Measurements from ENCODE around the gene LYPD6.

The LYPD6 gene

GRCh38 chr2:149334156-149334555 is 3.8 kb downstream of the LYPD6 start:
- Mint-ChIP-seq H3K27me3 (ENCODE audit: low read depth, poor library complexity) (peaks cover 15% of the 10 kb centered on the region), H3K27ac (no peak overlapping the region), H3K4me3 (no peak overlapping the region), H3K36me3 (ENCODE audit: low read depth) (peaks cover 15% of the 10 kb centered on the region), H3K9me3 (peaks cover 15% of the 10 kb centered on the region), H3K4me1 (peaks cover 22% of the 10 kb centered on the region)
- TF ChIP-seq, protein P1, sequence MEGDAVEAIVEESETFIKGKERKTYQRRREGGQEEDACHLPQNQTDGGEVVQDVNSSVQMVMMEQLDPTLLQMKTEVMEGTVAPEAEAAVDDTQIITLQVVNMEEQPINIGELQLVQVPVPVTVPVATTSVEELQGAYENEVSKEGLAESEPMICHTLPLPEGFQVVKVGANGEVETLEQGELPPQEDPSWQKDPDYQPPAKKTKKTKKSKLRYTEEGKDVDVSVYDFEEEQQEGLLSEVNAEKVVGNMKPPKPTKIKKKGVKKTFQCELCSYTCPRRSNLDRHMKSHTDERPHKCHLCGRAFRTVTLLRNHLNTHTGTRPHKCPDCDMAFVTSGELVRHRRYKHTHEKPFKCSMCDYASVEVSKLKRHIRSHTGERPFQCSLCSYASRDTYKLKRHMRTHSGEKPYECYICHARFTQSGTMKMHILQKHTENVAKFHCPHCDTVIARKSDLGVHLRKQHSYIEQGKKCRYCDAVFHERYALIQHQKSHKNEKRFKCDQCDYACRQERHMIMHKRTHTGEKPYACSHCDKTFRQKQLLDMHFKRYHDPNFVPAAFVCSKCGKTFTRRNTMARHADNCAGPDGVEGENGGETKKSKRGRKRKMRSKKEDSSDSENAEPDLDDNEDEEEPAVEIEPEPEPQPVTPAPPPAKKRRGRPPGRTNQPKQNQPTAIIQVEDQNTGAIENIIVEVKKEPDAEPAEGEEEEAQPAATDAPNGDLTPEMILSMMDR (IDR thresholded peaks at IDR 0.05): no peak
- DNase-seq: no peak

DNA sequence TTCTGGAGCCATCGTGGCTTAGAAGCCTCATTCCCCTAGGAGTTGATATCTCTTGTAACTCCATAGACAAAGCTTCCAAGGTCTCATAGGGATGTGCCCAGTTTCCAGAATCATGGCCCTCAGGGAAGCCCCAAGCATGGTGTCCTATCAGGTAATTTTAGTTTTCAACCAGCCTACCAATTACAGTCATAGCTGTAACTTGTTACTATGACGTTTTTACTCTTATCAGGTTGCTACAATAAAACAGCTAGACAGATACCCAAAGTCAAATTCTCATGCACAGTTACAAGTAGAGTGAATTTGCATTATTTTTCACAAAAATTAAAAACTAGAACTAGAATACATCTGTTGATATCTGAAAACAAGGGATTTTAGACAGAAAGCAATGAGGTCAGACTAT is 8.9 kb downstream of the LYPD6 start:
- no peaks in the 10 kb centered on the region for H3K4me1 Mint-ChIP-seq
- DNase-seq: no peak
- TF ChIP-seq, protein P1 (IDR thresholded peaks at IDR 0.05): no peak
- peaks cover 15% of the 10 kb centered on the region for H3K9me3 Mint-ChIP-seq
- H3K4me3 Mint-ChIP-seq: no peak overlapping the region
- H3K36me3 Mint-ChIP-seq (ENCODE audit: low read depth): peaks cover 15% of the 10 kb centered on the region
- H3K27ac Mint-ChIP-seq: no peak overlapping the region
- peaks cover 6% of the 10 kb centered on the region for H3K27me3 Mint-ChIP-seq (ENCODE audit: low read depth, poor library complexity)

DNA sequence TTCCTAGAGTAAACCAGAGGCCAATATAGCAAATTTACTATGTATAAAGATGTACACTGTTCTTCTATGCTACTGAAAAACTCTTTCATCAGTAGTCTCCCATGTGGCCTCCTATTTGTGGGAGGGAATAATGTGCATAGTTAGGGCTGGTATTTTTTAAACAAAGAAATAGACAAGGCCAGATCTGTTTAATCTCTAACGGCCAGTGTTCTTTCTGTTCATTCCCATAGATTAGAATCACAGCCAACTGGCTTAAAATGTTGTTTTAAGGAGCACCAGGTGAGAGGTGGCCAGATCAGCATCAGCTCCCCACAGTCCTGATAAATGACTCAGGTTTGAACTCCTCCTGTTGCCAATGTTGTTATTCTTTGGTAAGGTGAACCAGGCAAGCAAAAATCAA is 12.1 kb downstream of the LYPD6 start:
- no peak overlapping the region for H3K27ac Mint-ChIP-seq
- no peaks in the 10 kb centered on the region for H3K4me1 Mint-ChIP-seq
- peaks cover 3% of the 10 kb centered on the region for H3K27me3 Mint-ChIP-seq (ENCODE audit: low read depth, poor library complexity)
- H3K4me3 Mint-ChIP-seq: no peak overlapping the region
- DNase-seq: no peak
- TF ChIP-seq, protein P1 (IDR thresholded peaks at IDR 0.05): no peak
- peaks cover 4% of the 10 kb centered on the region for H3K9me3 Mint-ChIP-seq
- H3K36me3 Mint-ChIP-seq (ENCODE audit: low read depth): peaks cover 4% of the 10 kb centered on the region

- Mint-ChIP-seq H3K4me3 (no peak overlapping the region), H3K27me3 (ENCODE audit: low read depth, poor library complexity) (peaks cover 3% of the 10 kb centered on the region), H3K4me1 (no peaks in the 10 kb centered on the region)
These were observed 13.7 kb downstream of the LYPD6 start for GRCh38 chr2:149344105-149344504.

DNA sequence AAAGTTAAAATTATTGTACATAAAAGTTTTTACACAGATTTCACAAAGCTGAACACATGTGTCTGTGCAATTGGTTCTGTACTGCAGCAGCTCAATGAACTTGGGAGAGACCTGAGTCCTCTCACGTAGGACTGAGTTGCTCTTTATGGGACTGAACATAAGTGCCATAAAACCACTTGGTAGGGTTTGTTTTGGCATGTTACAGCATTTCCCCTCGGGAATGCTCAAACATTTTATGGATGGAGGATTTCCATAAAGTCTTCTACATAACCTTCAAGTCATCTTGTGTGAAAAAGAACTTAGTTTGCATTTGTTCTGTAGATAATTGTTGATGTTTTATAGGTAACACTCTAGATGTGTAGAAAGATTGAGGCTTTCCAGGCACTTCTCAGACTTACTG is 15.9 kb downstream of the LYPD6 start:
- TF ChIP-seq, protein P1 (IDR thresholded peaks at IDR 0.05): no peak
- H3K4me1 Mint-ChIP-seq: no peaks in the 10 kb centered on the region
- no peaks in the 10 kb centered on the region for H3K36me3 Mint-ChIP-seq (ENCODE audit: low read depth)
- H3K9me3 Mint-ChIP-seq: no peaks in the 10 kb centered on the region
- no peak overlapping the region for H3K27ac Mint-ChIP-seq
- H3K4me3 Mint-ChIP-seq: no peak overlapping the region
- no peak for DNase-seq
- peaks cover 2% of the 10 kb centered on the region for H3K27me3 Mint-ChIP-seq (ENCODE audit: low read depth, poor library complexity)

More at GRCh38 chr2:149344105-149344504, 13.7 kb downstream of the LYPD6 start:
- Mint-ChIP-seq H3K9me3 (no peaks in the 10 kb centered on the region), H3K36me3 (ENCODE audit: low read depth) (no peaks in the 10 kb centered on the region), H3K27ac (no peak overlapping the region)
- DNase-seq: no peak
- TF ChIP-seq, protein P1 (IDR thresholded peaks at IDR 0.05): no peak

GRCh38 chr2:149348291-149348690 is 17.9 kb downstream of the LYPD6 start:
- TF ChIP-seq, protein P1 (IDR thresholded peaks at IDR 0.05): no peak
- Mint-ChIP-seq H3K36me3 (ENCODE audit: low read depth) (no peaks in the 10 kb centered on the region), H3K4me1 (no peaks in the 10 kb centered on the region), H3K27ac (no peak overlapping the region), H3K9me3 (no peaks in the 10 kb centered on the region), H3K27me3 (ENCODE audit: low read depth, poor library complexity) (no peaks in the 10 kb centered on the region), H3K4me3 (no peak overlapping the region)
- DNase-seq: no peak
